ENCODE results near the gene SPPL3. TPM values are rescaled to one million over a fixed set of nuclear protein-coding genes. Genes with fewer than 3 reads are reported as not detected.

The SPPL3 gene
- total RNA-seq, 1 donor from 2014 or later, result 67.6 TPM

DNA sequence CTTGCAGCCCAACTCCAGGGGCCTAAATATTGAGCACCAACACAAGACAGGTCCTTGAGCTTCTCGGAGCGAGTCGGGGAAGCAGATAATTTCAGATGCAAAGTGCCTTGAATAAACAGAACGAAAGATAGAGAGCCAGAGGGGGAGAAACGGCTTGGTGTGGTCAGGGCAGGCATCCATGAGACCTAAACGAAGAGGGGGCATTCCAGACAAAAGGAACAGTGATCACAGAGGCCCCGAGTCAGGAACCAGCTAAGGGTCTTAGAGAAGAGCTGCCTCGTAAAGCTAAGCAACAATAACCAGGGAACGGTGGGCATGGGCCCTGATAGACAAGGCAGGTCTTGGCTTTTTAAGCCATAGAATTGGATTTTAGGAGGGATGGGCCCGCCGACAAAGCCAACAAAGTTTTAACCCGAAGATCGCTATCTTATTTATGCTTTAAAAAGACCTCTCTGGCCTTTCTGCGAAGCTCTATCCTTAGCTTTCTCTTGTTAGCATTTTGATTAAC is 179.0 kb downstream of the SPPL3 start:
- H3K36me3 Mint-ChIP-seq, result peaks cover 8% of the 10 kb centered on the region

DNA sequence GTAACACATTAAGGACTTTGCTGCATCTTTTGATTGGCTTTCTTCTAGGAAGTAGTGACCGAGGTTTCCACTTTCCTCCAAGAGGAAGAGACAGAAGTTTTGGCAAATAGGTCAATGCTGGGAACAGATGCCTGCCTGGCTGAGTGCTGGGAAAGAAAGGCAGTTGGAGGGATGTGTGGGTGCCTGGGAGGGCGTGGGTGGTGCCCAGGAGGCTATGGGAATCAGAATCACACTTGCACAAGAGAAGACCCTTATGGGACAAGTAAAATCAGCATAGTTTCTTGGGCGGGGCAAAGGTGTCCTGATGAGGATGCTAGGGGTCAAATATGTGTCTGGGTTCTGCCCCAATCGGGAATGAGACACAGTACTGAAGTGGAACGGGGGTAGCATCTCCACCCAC is 179.4 kb downstream of the SPPL3 start:
- Mint-ChIP-seq H3K9me3 (no peaks in the 10 kb centered on the region), H3K4me1 (ENCODE audit: unreplicated experiment) (peaks cover 17% of the 10 kb centered on the region), H3K36me3 (peaks cover 9% of the 10 kb centered on the region), H3K4me3 (peak overlapping the region; percentile 93), H3K27ac (peak overlapping the region; percentile 30), H3K27me3 (no peaks in the 10 kb centered on the region)
- no peak for DNase-seq (ENCODE audit: extremely low spot score, unreplicated experiment)
- TF ChIP-seq, protein P1, sequence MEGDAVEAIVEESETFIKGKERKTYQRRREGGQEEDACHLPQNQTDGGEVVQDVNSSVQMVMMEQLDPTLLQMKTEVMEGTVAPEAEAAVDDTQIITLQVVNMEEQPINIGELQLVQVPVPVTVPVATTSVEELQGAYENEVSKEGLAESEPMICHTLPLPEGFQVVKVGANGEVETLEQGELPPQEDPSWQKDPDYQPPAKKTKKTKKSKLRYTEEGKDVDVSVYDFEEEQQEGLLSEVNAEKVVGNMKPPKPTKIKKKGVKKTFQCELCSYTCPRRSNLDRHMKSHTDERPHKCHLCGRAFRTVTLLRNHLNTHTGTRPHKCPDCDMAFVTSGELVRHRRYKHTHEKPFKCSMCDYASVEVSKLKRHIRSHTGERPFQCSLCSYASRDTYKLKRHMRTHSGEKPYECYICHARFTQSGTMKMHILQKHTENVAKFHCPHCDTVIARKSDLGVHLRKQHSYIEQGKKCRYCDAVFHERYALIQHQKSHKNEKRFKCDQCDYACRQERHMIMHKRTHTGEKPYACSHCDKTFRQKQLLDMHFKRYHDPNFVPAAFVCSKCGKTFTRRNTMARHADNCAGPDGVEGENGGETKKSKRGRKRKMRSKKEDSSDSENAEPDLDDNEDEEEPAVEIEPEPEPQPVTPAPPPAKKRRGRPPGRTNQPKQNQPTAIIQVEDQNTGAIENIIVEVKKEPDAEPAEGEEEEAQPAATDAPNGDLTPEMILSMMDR (conservative IDR thresholded peaks at IDR 0.05), result no peak

More for the DNA sequence above, 179.0 kb downstream of the SPPL3 start:
- TF ChIP-seq, protein P1 (conservative IDR thresholded peaks at IDR 0.05), result no peak
- no peaks in the 10 kb centered on the region for H3K27me3 Mint-ChIP-seq
- H3K4me3 Mint-ChIP-seq, result peak overlapping the region; percentile 93
- no peak for DNase-seq (ENCODE audit: extremely low spot score, unreplicated experiment)
- peak overlapping the region; percentile 30 for H3K27ac Mint-ChIP-seq
- peaks cover 15% of the 10 kb centered on the region for H3K4me1 Mint-ChIP-seq (ENCODE audit: unreplicated experiment)
- H3K9me3 Mint-ChIP-seq, result no peaks in the 10 kb centered on the region

DNA sequence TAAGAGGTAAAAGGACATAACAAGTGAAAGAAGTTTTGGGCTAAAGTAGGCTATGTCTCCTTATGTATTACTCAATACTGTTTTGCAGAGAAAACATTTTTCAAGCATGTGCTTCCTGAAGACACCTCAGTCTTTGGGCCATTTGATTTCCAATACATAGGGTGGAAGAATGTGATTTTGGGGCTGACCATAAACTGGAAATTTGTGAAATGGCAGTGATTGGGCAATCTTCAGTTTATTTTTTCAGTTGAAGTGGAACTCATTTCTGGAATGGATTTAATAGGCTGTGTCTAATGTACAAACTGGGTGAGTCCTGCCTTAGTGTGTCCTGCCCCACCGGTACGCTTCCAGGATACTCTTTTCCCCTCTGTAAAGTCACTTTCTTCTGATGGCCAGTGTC is 181.4 kb downstream of the SPPL3 start:
- H3K4me3 Mint-ChIP-seq, result no peak overlapping the region
- DNase-seq (ENCODE audit: extremely low spot score, unreplicated experiment), result no peak
- peaks cover 22% of the 10 kb centered on the region for H3K36me3 Mint-ChIP-seq
- H3K4me1 Mint-ChIP-seq (ENCODE audit: unreplicated experiment), result peaks cover 33% of the 10 kb centered on the region
- TF ChIP-seq, protein P1 (conservative IDR thresholded peaks at IDR 0.05), result no peak
- H3K9me3 Mint-ChIP-seq, result no peaks in the 10 kb centered on the region
- H3K27me3 Mint-ChIP-seq, result no peaks in the 10 kb centered on the region
- no peak overlapping the region for H3K27ac Mint-ChIP-seq

DNA sequence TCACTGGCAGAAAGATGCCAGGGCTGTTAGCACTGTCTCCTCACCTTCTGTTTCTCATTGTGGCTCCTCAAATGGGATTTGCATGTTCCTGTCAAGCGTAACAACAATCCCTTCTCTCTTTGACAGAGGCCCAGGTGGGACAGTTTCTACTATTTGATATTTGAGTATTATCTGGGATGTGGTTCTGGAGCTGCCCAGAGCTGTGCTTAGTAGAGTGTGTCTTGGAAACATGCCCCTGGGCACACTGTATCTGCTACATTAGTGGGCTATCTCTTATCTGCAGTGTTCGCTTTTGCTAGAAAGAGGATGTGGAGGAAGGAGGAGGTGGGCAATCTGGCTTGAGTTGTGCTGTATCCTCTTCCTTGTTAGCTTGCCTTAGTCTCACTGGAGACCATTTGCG is 182.3 kb downstream of the SPPL3 start:
- peaks cover 33% of the 10 kb centered on the region for H3K4me1 Mint-ChIP-seq (ENCODE audit: unreplicated experiment)

DNA sequence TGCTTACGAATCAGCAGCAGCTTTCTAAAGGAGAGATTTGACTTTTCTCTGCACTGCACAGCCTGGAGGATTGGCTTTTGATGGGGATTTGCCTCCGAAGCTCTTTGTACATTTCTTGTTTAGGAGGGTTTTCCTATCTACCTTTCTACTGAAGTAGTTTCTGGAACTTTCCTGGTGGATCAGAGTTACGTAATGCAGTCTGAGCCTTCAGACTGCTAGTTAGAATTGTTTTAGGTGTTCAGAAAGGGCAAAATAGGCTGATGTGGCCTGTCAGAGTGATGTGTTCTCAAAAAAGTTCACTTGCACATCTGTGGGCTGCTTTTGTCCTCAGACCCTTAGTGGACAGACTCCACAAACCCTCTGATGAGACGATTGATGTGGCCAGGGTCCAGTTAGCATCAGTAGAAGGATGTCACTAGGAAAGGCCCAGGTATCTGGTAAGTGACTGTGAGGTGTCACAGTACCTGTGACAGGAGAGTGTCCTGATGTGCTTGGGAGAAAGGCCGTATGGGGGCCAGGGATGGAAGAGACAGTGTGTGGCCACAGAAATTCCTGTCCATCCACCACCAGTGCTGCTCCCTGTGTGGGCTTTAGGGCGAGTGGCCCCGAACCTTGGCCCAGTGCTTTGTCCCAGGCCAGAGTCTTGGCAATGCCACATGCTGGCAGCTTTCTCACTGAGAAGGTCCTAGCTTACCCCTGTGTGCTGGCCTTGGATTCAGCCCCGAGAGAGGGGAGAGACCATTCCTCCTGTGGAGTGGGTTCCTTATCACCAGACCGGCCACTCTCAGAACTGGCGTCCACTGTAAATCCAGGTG is 183.0 kb downstream of the SPPL3 start:
- no peaks in the 10 kb centered on the region for H3K9me3 Mint-ChIP-seq
- peaks cover 27% of the 10 kb centered on the region for H3K36me3 Mint-ChIP-seq
- peaks cover 34% of the 10 kb centered on the region for H3K4me1 Mint-ChIP-seq (ENCODE audit: unreplicated experiment)
- no peaks in the 10 kb centered on the region for H3K27me3 Mint-ChIP-seq
- DNase-seq (ENCODE audit: extremely low spot score, unreplicated experiment), result no peak
- no peak overlapping the region for H3K27ac Mint-ChIP-seq
- H3K4me3 Mint-ChIP-seq, result no peak overlapping the region
- TF ChIP-seq, protein P1 (conservative IDR thresholded peaks at IDR 0.05), result no peak

More for the DNA sequence above, 182.3 kb downstream of the SPPL3 start:
- peak overlapping the region; percentile 47 for H3K4me3 Mint-ChIP-seq
- H3K27me3 Mint-ChIP-seq, result no peaks in the 10 kb centered on the region
- H3K36me3 Mint-ChIP-seq, result peaks cover 22% of the 10 kb centered on the region
- TF ChIP-seq, protein P1 (conservative IDR thresholded peaks at IDR 0.05), result no peak
- no peak for DNase-seq (ENCODE audit: extremely low spot score, unreplicated experiment)
- H3K9me3 Mint-ChIP-seq, result no peaks in the 10 kb centered on the region
- no peak overlapping the region for H3K27ac Mint-ChIP-seq
